Activated CD8-positive, alpha-beta memory T cell treated with anti-CD3 and anti-CD28 coated beads, Interleukin-2, amount 50 U/mL, for 4 hours (primary cell): Measurements from ENCODE around the gene GFI1B.
"Not testable (repeated sequence)": the region's sequence is repeated elsewhere in the genome, so short reads cannot be mapped to it uniquely, and the experiment has no call there.

Source experiments
- DNase-seq: peaks from one replicate; pipeline ENCODE4 v3.0.0-alpha.2; 2020

The GFI1B gene

DNA sequence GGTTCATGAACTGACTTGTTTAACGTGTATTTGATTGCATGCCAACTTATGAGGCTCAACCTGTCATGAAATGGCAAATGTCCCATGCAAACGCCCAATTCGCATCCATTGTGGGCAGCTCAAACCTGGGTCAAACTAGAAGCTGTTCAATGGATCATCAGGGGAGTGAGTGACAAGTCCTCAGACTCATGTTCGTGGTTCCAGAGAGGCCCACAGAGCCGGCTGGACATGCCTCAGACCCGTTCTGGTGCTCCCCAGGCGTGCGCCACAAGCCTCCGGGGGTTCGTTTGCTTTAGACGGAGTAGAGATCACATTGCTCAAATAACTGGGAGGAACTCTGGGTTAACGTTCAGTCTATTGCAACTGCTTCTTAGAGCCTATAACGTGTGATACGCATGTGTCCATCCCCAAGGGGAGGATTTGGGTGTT, 15.0 kb downstream of the GFI1B start:
- DNase-seq: no peak

DNA sequence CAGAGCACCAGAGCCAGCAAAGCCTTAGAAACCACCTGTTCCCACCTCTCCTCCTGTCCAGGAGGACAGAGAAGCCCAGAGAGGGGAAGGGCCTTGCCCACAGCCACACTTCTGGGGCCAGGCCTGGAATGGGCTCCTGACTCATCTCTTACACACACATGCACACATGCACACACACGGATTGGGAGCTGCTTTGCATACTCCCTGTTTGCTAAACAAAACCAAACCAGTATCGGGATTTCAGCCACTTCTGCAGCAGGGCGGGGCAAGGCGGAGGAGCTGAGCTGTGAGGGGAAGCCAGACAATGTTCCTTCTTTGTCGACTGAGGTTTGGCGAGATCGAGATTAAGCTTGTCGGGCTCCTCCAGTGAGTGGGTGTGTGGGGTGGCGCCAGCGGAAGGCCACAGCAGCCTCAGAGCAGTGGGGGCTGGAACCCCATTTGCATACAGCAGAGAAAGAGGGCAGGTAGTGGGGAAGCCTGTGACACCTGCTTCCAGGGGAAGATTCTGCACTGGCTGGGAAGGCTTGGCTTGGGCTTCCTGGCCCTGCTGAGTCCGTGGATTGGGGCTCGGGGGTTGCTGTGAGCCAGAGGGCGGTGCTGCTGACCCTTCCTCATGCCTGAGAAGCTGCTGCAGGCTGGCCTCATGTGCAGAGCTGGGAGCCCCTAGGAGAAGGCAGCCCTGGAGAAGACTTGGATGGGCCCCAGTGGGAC, 16.1 kb downstream of the GFI1B start:
- DNase-seq: no peak

DNA sequence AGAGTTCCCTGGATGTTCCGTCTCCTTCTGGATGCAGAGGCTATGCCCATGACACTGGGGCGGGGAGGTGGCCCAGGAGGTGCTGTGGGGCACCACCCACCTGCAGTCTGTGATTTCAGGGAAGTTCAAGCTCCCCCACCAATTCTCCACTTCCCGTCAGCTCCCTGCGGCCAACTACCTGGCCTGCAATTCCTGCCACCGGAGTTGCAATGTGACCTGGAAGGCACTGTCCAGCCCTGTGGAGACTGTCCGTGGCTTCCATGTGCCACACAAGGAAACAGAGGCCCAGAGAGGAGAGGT, 16.6 kb downstream of the GFI1B start:
- DNase-seq: no peak

DNA sequence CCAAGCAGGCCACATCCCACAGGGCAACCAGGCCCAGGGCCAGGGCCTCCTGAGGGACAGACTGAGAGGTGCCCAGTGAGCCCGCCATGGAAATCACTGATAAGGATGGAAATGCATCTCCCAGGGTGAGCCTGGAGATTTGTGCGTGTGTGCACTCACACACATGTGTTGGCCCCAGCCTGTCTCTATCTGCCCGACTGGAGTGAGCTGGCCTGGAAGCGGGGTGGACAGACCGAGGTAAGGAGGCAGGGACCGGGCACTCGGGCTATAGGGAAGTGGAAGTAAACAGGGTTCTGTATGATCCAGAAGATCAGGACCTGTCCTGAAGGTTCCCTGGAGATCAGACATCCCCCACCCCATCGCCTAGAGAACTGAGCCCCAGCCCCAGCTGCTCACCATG, 17.4 kb downstream of the GFI1B start:
- no peak for DNase-seq

DNA sequence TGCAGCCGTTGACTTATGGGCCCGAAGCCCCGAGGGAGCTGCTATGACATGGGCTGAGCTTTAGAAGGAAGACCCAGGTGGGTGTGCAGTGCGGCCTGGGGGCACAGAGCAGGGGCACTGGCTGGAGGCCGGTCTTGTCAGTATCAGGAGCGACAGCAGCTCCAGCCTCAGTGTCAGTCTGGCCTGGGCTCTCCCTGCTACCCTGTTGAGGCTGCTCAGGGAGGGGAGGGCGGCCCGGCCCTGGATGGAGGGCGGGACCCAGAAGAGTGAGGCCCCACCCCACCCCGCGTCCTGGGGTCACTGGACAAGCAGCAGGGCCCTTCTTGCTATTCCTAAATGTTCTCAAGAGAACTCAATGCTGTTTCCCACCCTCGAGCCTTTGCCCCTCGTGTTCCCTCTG, 18.0 kb downstream of the GFI1B start:
- DNase-seq: no peak

DNA sequence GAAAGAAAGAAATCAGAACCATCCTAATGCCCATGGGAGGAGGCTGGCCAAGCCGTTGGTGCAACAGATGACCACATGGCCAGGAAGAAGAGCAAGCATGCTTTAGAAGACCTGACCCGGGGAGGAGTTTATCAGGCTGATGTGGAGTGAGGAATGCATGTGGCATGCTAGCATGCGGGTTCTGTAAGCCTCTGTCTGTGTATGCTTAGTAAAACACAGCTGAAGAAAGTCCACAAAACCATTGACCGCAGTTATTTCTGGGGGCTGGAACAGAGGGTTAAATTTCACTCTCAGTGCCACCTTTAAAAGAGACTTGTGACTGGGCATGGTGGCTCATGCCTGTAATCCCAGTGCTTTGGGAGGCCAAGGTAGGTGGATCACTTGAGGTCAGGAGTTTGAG, 19.1 kb downstream of the GFI1B start:
- no peak for DNase-seq

DNA sequence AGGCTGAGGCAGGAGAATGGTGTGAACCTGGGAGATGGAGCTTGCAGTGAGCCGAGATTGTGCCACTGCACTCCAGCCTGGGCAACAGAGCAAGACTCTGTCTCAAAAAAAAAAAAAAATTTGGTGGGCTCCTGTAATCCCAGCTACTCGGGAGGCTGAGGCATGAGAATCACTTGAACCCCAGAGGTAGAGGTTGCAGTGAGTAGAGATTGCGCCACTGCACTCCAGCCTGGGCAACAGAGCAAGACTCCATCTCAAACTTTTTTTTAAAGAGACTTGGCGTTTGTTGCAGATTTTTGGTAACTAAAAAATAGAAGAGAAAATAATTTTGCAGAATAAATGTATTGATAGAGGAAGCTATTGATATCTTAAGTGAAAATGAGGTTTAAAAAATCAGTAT, 19.7 kb downstream of the GFI1B start:
- not testable (repeated sequence) for DNase-seq

DNA sequence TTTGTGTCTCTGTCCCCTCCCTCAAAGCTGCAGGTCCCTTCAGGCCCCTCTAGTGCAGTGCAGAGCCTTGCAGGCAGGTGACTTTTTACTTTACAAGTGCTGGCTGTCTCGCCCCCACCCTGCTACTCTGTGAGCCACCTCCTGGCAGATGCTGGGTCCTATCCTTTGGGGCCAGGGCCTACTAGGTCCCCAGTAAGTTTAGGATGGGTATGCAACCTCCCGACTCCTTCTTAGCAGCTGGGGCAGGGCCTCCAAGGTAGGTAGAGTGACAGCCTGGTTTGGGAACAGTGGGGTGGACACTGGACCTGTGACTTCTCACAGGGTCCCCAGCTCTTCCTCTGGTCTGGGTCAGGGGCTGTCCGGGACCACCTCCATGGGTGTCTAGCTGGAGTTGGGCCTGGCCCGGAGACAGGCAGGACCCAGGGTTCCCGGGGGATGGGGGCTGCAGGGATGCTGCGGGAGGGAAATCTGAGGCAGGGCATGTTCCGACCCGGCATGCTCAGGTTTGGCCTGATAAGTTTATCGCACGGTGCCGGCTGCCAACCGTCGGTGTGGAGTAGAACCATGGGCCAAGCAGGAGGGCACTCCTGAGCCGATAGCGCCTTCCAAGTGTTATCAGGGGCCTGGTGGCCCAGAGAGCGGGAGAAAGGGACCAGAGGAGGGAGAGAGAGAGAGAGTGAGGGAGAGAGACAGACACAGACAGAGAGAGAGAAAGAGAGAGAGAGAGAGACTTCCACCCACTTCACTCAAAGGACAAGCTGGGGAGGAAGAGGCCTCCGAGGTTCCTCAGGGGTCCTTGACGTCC, 20.5 kb downstream of the GFI1B start:
- no peak for DNase-seq

DNA sequence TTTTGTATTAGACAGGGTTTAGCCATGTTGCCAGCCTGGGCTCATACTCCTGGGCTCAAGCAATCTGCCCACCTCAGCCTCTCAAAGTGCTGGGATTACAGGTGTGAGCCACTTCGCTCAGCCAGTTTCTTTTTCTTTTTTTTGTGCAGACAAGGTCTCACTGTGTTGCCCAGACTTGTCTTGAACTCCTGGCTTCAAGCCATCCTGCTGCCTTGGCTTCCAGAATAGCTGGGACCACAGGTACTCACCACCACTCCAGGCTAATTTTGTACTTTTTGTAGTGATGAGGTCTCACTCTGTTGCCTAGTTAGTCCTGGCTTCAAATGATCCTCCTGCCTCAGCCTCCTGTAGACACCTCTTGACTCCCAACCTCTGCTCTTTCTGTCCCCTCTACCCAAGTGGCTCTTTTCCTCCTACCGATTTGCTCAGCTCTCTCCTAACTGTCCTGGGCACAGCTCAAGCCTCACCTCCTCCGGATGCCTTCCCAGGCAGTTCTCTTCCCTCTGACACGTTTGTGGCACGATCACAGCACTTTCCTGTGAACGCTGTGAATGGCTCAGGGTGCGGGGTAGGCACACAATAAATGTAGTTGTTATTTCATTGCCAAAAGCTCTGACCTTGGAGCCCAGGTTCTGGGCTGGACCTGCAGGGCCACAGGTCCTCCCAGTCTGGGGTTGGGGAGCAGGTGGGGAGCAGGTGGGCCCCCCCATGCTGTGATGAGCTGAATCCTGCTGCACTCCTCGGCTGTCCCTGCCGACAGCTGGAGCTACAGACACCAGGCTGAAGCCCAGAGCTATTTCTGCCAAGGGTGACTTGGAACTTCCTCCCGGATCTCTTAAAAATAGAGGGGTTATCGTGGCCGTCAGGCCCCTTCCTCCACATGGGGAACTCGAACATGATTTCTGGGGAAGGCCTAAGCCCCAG, 23.9 kb downstream of the GFI1B start:
- no peak for DNase-seq

DNA sequence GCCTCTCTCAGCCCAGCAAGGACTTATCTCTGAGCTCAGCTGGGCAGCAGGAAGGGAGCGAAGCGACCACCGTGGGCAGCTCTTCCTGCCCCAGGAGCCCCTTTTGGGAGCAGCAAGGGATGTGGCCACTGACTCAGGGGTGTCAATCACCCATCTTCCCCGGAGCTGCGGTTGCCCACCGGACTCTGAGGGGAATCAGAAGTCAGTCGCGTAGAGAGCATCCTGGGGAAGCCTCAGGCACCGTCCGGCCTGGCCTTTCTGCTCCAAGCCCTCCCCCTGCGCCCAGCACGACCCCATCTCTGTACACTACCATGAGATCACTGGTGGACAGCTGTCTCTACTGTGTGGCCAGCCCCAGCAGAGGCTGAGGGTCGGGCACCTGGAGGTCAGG, 24.6 kb downstream of the GFI1B start:
- no peak for DNase-seq

DNA sequence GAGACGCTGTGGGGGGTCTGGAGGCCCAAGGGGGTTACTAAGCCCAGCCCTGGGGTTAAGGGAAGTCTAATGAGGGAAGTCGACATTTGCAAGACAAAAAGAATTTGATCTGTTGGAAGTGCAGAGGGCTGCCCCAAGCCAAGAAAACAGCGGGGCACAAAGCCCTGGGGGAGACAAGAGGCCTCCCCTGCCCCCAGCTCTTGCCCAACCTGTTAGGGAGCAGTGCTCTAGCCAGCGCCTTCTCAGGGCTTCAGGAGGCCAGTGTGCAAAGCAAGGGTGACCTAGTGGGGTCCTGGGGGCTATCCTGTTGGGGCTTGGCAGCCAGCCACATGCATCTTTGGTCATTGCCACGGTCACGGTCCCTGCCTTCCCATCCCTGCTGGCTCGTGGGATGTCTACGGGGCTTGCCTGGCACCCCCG, 25.2 kb downstream of the GFI1B start:
- no peak for DNase-seq

DNA sequence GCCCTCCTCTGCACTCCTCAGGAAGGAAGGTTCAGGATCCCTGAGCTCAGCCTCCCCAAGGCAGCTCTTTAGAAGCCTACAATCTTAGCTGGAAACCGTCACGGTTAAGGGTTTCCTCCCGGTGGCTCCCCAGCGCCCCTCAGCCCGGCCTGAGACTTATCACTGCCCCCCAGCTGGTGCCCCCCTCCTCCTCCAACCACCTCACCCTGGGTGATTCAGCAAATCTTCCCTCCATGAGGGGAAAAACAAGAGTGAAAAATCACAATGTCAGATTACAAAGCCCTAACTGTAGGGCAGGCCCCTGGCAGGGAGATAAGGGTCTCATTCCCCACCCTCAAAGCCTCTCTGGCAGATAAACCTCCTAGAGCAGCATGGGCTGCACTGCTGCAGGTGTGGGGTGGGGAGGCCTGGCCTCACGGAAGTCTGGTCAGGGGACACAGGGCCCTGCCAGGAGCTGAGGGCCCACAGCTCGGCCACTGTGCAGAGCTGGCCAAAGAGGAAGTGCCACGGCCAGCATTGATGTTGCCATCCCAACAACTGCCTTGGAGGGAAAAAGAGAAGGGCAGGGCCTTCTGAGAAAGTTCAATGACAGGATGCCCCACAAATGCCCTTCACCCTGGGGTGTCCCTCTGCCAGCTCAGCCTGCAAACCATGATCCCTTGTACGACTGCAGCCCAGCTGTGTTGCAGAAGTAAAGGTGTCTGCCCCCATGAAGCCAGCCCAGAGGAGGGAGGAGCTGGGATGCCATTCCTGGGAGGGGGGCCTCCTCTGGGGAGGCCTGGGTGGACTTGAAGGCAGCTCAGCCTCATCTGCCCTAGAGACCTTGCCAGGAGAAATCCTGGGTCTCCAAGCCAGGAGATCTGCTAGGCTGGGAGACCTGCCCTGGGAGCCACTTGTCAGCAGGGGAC, 25.9 kb downstream of the GFI1B start:
- DNase-seq: no peak

DNA sequence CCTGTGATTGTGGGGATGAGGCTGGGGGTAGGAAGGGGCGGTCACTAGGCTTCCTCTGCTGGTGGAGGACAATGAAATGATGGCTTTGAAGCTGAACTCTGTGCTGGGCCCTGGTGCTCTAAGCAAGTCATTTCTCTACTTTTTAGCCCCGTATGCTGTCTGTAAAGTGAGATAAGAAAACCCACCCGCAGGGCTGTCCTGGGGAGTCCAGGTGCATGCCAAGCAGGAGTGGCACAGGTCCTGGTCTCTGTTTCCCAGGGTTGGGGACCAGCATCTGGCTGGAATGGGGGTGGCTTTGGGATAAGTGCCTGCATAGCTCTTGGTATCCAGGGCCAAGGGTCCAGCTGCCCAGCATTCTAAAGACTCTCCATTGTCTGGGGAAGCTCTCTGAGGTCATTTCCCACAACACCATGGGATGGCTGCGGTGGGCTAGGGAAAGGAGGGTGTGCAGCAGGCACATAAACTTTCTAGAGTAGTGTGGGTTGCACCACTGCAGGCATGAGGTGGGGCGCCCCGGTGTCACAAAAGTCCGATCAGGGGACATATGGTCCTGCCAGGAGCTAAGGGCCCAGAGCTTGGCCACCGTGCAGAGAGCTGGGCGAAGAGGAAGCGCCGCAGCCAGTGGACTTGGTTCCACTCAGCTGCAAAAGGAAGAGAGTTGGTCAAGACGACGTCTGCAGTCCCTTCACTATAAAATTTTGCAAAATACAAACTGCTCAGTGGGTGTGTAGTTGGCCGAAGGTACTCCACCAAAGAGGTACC, 26.7 kb downstream of the GFI1B start:
- no peak for DNase-seq

DNA sequence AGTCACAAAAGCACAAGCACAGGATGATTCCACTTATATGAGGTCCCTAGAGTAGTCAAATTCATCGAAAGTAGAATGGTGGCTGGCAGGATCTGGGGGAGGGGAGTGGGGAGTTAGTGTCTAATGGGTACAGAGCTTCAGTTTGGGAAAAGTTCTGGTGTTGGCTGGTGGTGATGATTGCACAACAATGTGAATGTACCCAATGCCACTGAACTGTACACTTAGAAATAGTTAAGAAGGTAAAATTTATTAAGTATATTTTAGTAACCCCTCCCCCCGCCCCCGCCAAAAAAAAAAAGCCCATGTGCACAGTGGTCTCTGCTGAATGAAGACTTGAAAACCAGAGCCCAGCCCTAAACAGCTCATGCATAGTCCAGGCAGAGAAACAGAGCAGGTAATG, 27.5 kb downstream of the GFI1B start:
- DNase-seq: no peak

DNA sequence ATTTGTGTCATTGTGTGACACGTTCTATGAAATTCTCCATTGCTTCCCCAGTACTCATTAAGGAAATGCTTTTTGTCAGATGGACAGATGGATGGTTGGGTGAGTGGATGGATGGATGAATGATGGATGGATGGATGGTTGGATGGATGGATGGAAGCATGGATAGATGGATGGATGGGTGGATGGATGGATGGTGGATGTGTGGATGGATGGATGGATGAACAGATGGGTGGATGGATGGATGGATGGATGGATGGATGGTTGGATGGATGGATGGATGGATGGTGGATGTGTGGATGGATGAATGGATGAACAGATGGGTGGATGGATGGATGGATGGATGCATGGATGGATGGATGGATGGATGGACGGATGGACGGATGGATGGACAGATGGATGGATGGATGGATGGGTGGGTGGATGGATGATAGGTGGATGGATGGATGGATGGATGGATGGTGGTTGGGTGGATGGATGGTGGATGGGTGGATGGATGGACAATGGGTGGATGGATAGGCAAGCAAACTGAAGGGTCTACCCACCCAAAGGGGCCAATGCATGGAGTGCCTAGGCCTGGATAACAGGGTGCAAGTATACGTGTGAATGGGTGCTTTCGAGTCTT, 28.3 kb downstream of the GFI1B start:
- DNase-seq: no peak

DNA sequence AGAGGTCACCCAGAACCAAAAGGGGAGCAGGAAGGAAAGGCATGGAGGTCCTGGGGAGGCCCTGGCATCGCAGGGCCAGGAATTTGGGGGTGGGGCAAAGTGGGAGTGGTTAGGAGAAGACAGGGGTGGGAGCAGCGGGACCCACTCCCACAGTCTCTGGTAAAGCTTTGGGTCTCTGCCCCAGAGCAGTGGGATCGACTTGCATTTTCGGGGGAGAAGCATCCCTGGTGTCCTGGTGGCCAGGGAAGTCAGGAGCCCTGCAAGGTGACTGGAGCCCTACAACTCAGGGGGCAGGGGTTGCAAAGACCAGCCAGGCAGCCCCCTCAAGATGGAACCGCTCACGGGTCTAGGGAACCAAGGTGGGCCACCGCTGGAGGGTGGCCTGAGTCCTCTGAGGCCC, 29.9 kb downstream of the GFI1B start:
- no peak for DNase-seq

DNA sequence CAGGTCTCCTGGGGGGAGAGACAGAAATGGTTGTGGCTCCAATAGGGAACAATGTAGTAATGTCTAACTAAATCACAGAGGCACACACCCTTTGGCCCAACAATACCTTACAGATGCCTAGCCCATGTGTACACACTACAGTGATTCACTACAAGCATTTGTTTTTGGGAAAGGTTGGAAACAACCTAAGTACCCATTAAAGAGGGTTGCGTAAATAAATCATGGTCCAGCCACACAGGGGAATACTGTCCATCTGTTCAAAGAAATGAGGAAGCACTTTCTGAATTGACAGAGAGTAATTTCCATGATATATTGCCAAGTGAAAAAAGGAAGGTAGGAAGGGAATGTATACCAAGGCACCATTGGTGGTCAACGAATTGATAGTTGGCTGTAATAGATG, 30.3 kb downstream of the GFI1B start:
- DNase-seq: no peak

DNA sequence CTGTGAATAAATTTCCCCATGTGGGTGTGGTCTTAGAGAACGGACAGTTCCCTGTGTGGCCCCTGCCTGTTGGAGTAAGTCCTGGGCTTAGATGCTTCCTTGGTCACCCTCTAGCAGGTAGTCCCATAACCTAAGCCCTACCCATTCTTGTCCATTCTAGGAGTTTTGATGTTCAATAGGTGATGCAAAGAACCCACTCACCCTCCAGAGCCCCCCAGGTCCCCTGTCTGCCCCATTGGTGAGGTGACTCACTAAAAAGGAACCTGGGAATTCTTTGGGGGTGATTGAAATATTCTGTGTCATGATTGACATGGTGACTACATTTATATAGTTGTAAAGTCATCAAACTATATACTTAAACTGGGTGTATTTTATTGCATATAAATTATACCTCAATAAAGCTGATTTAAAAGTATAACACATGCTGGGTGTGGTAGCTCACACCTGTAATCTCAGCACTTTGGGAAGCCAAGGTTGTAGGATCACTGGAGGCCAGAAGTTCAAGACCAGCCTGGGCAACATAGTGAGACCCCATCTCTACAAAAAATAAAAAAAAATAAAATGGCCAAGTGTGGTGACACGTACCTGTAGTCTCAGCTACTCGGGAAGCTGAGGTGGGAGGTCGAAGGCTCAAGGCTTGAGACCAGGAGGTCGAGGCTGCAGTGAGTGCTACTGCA, 31.6 kb downstream of the GFI1B start:
- DNase-seq: no peak

DNA sequence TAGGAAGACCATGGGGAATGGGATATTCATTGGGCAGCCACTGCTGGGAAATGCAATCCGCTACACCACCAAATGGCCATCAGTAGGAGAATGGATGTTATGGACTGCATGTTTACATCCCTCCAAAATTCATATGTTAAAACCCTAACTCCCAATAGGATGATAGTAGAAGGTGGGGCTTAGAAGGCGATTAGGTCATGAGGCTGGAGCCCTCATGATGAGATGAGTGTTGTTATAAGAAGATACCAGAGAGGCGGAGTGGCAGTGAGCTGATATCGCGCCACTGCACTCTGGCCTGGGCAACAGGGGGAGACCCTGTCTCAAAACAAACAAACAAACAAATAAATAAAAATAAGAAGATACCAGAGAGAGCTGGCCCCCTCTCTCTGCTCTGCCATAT, 36.2 kb downstream of the GFI1B start:
- DNase-seq: no peak

DNA sequence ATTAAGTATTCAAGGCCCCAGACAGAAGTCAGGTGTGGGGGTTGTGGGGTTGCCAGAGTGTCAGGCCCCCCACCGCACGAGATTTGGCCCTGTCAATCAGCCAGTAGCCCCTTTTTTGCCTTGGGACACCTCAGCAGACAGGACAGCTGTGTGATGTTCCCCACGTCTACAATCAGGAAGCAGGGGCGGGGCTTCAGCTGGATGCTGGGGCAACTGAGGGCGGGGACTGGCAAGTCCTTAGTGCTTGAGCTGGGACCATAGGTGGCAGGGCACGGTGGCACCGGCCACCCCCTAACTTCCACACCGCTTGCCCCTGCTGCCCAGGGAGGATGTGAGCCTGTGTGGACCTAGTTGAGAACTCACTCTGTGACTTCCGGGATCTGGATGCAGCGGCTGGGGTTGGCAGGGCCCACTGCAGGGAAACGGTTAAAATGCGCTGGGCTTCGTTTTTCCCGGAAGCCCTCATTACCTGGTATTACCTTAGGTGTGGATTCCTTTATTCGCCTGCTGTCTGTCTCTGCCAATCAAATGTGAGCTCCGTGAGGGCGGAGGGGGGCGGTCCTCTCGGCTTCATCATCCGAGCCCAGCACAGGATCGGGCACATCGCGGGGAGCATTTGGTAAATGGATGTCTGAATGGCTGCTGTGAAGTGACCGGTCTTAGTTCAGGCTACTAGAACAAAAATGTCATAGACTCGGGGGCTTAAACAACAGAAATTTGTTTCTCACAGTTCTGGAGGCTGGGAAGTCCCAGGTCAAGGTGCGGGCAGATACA, 44.8 kb downstream of the GFI1B start:
- no peak for DNase-seq
